Measurements from ENCODE around the gene SULF2.
A peak's percentile ranks its signal among the peaks of the same experiment; 100 is the strongest.

Gene SULF2

GRCh38 chr20:47682028-47682783, 103.1 kb downstream of the SULF2 start:
- no peak for DNase-seq (ENCODE audit: low read depth)

GRCh38 chr20:47680804-47681529, 104.3 kb downstream of the SULF2 start:
- no peak for DNase-seq (ENCODE audit: low read depth)

- DNase-seq (ENCODE audit: low read depth): no peak
These were observed 105.8 kb downstream of the SULF2 start for GRCh38 chr20:47679462-47679861.

GRCh38 chr20:47678536-47678935, 106.7 kb downstream of the SULF2 start:
- no peak for DNase-seq (ENCODE audit: low read depth)

GRCh38 chr20:47677635-47678453, 107.4 kb downstream of the SULF2 start:
- DNase-seq (ENCODE audit: low read depth): peak; percentile 32

- DNase-seq (ENCODE audit: low read depth): no peak
These were observed 108.2 kb downstream of the SULF2 start for GRCh38 chr20:47676912-47677634.

GRCh38 chr20:47676219-47676721, 109.0 kb downstream of the SULF2 start:
- no peak for DNase-seq (ENCODE audit: low read depth)

- DNase-seq (ENCODE audit: low read depth): no peak
These were observed 109.8 kb downstream of the SULF2 start for GRCh38 chr20:47675190-47676142.

GRCh38 chr20:47674686-47675085, 110.6 kb downstream of the SULF2 start:
- DNase-seq (ENCODE audit: low read depth): no peak

- DNase-seq (ENCODE audit: low read depth): no peak
These were observed 111.1 kb downstream of the SULF2 start for GRCh38 chr20:47674145-47674544.

- no peak for DNase-seq (ENCODE audit: low read depth)
These were observed 111.7 kb downstream of the SULF2 start for GRCh38 chr20:47673671-47673955.

- DNase-seq (ENCODE audit: low read depth): no peak
These were observed 112.2 kb downstream of the SULF2 start for GRCh38 chr20:47672886-47673670.

GRCh38 chr20:47672166-47672565, 113.1 kb downstream of the SULF2 start:
- no peak for DNase-seq (ENCODE audit: low read depth)

- DNase-seq (ENCODE audit: low read depth): no peak
These were observed 114.4 kb downstream of the SULF2 start for GRCh38 chr20:47670913-47671312.

GRCh38 chr20:47669927-47670890, 115.1 kb downstream of the SULF2 start:
- DNase-seq (ENCODE audit: low read depth): no peak

GRCh38 chr20:47669489-47669888, 115.8 kb downstream of the SULF2 start:
- DNase-seq (ENCODE audit: low read depth): no peak

GRCh38 chr20:47669152-47669425, 116.2 kb downstream of the SULF2 start:
- no peak for DNase-seq (ENCODE audit: low read depth)

GRCh38 chr20:47668313-47669151, 116.7 kb downstream of the SULF2 start:
- DNase-seq (ENCODE audit: low read depth): no peak

Data from activated T-cell treated with anti-CD3 and anti-CD28 coated beads for 1 hour (primary cell).